ENCODE data around the gene PGLYRP4. TPM values are rescaled to one million over a fixed set of nuclear protein-coding genes. Genes with fewer than 3 reads are reported as not detected.

Gene PGLYRP4
- total RNA-seq, 1 experiment from 2014 or later, result 0.38 TPM

DNA sequence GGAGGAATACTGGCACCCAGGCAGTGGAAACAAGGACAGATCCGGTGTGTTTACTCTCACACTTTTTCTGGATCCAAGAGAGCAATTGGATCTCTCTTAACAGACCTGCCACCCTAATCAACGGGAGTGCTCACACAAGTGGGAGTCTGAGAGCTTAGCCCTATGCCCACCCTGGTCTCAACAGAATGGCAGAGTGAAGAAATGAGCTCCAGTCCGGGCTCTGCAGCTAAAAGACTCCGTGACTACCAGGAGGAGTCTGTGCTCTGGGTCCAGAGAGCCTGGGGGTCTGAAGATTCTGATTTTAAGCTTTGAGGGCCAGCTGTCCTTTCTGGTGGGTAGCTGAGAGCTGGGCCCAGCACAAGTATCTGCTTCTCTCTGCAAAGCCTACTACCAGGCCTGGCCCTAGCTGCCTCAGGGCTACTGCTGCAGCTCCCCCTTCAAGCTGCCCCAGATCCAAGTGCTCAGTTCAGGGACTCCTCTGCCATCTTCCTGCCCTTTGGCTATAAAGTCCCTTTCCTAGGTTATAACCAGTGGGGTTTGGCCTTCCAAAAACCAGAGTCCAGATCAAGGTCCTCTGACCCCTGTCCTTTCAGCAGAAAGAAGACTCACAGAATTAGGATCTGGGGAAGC is 13.0 kb upstream of the PGLYRP4 start:
- peaks cover 63% of the 10 kb centered on the region for H3K27me3 Mint-ChIP-seq (ENCODE audit: unreplicated experiment)
- CTCF ChIA-PET, result no interaction called here

GRCh38 chr1:153360592-153361479 is 12.2 kb upstream of the PGLYRP4 start:
- CTCF ChIA-PET, result no interaction called here
- Mint-ChIP-seq H3K4me1 (ENCODE audit: low read depth, unreplicated experiment) (peaks cover 38% of the 10 kb centered on the region), H3K27ac (ENCODE audit: unreplicated experiment) (no peak overlapping the region), H3K9me3 (ENCODE audit: low read depth, unreplicated experiment) (no peaks in the 10 kb centered on the region), H3K4me3 (ENCODE audit: low read depth, unreplicated experiment) (no peak overlapping the region), H3K27me3 (ENCODE audit: unreplicated experiment) (peaks cover 63% of the 10 kb centered on the region), H3K36me3 (ENCODE audit: insufficient read depth, unreplicated experiment) (no peaks in the 10 kb centered on the region)
- TF ChIP-seq, protein P1, sequence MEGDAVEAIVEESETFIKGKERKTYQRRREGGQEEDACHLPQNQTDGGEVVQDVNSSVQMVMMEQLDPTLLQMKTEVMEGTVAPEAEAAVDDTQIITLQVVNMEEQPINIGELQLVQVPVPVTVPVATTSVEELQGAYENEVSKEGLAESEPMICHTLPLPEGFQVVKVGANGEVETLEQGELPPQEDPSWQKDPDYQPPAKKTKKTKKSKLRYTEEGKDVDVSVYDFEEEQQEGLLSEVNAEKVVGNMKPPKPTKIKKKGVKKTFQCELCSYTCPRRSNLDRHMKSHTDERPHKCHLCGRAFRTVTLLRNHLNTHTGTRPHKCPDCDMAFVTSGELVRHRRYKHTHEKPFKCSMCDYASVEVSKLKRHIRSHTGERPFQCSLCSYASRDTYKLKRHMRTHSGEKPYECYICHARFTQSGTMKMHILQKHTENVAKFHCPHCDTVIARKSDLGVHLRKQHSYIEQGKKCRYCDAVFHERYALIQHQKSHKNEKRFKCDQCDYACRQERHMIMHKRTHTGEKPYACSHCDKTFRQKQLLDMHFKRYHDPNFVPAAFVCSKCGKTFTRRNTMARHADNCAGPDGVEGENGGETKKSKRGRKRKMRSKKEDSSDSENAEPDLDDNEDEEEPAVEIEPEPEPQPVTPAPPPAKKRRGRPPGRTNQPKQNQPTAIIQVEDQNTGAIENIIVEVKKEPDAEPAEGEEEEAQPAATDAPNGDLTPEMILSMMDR (IDR thresholded peaks at IDR 0.05; ENCODE audit: unreplicated experiment), result no peak
- no peak for DNase-seq
- intact Hi-C loops (cut with micrococcal nuclease; ENCODE audit: unreplicated experiment), result no loop called here
- no TSS peak for BruUV-seq (replicated peaks)

More for the DNA sequence above, 13.0 kb upstream of the PGLYRP4 start:
- intact Hi-C loops (cut with micrococcal nuclease; ENCODE audit: unreplicated experiment), result no loop called here
- Mint-ChIP-seq H3K36me3 (ENCODE audit: insufficient read depth, unreplicated experiment) (no peaks in the 10 kb centered on the region), H3K4me3 (ENCODE audit: low read depth, unreplicated experiment) (no peak overlapping the region), H3K4me1 (ENCODE audit: low read depth, unreplicated experiment) (peaks cover 30% of the 10 kb centered on the region), H3K9me3 (ENCODE audit: low read depth, unreplicated experiment) (no peaks in the 10 kb centered on the region), H3K27ac (ENCODE audit: unreplicated experiment) (no peak overlapping the region)
- DNase-seq, result no peak
- TF ChIP-seq, protein P1 (IDR thresholded peaks at IDR 0.05; ENCODE audit: unreplicated experiment), result no peak
- no TSS peak for BruUV-seq (replicated peaks)

DNA sequence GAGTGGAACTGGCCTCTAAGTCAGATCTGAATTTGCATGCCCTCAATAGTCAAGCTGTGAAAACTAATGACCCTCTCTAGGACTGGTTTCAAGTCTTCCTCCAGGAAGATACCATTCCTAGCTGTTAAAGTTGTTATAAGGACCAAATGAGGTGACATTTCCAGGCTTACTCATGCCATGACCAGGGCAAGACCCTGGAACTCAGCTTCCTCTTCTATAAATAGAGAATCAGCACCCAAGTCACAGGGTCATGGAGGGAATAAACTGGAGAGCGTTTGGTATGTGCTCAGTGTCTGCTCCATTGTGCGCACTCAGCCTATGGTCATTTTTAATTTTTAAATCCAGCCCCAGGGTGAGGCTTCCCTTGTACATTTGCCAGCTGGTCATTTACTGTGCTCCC is 11.5 kb upstream of the PGLYRP4 start:
- Mint-ChIP-seq H3K9me3 (ENCODE audit: low read depth, unreplicated experiment) (no peaks in the 10 kb centered on the region), H3K27ac (ENCODE audit: unreplicated experiment) (no peak overlapping the region), H3K27me3 (ENCODE audit: unreplicated experiment) (peaks cover 62% of the 10 kb centered on the region), H3K4me1 (ENCODE audit: low read depth, unreplicated experiment) (peaks cover 35% of the 10 kb centered on the region), H3K4me3 (ENCODE audit: low read depth, unreplicated experiment) (no peak overlapping the region), H3K36me3 (ENCODE audit: insufficient read depth, unreplicated experiment) (no peaks in the 10 kb centered on the region)
- TF ChIP-seq, protein P1 (IDR thresholded peaks at IDR 0.05; ENCODE audit: unreplicated experiment), result no peak
- no peak for DNase-seq
- CTCF ChIA-PET, result no interaction called here
- intact Hi-C loops (cut with micrococcal nuclease; ENCODE audit: unreplicated experiment), result no loop called here
- BruUV-seq (replicated peaks), result no TSS peak

- no TSS peak for BruUV-seq (replicated peaks)
- Mint-ChIP-seq H3K9me3 (ENCODE audit: low read depth, unreplicated experiment) (no peaks in the 10 kb centered on the region), H3K4me1 (ENCODE audit: low read depth, unreplicated experiment) (peaks cover 26% of the 10 kb centered on the region), H3K27me3 (ENCODE audit: unreplicated experiment) (peaks cover 62% of the 10 kb centered on the region), H3K27ac (ENCODE audit: unreplicated experiment) (no peak overlapping the region), H3K4me3 (ENCODE audit: low read depth, unreplicated experiment) (no peak overlapping the region), H3K36me3 (ENCODE audit: insufficient read depth, unreplicated experiment) (no peaks in the 10 kb centered on the region)
- intact Hi-C loops (cut with micrococcal nuclease; ENCODE audit: unreplicated experiment), result loop anchor here (10.0 kb wide), 1 partner anchor 626 kb away; the partner anchor contains the start of gene RAB13
- TF ChIP-seq, protein P1 (IDR thresholded peaks at IDR 0.05; ENCODE audit: unreplicated experiment), result no peak
- DNase-seq, result no peak
- CTCF ChIA-PET, result interaction anchor here (0.7 kb wide), 1 partner anchor 432 kb away, joined by 3 read pairs; no protein-coding TSS in a partner anchor
Measured at GRCh38 chr1:153359241-153359640, 10.6 kb upstream of the PGLYRP4 start.
